Activated naive CD4-positive, alpha-beta T cell treated with anti-CD3 and anti-CD28 coated beads, Interleukin-2, amount 50 U/mL, for 16 hours (primary cell): ENCODE results near the gene HOXD9.

Source experiments
- DNase-seq: peaks from one replicate; pipeline ENCODE4 v3.0.0-alpha.2; 2020

The HOXD9 gene

GRCh38 chr2:176126929-176127773, 4.6 kb downstream of the HOXD9 start:
- peak; percentile 69 for DNase-seq

DNA sequence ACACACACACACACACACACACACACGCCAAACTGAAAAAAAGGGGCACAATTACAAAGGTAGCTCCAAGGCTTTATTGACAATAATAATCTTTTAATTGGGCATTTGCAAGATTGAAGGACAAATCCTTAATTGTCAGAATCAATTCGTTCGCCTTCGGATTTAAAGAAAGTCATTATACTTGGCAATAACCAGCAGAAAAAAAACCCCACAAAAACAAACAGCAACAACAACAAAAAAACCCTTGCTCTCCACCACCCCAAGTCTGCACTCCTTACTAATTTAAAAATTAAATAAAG, 5.2 kb downstream of the HOXD9 start:
- no peak for DNase-seq

- no peak for DNase-seq
Observed at GRCh38 chr2:176128172-176128981, 5.9 kb downstream of the HOXD9 start.

GRCh38 chr2:176128982-176129796, 6.7 kb downstream of the HOXD9 start, which contains the start of gene HOXD8:
TSS of gene HOXD8 (plus strand) at chr2:176129705. CDS start at chr2:176130367, 662 bp downstream.
- DNase-seq, result no peak

DNA sequence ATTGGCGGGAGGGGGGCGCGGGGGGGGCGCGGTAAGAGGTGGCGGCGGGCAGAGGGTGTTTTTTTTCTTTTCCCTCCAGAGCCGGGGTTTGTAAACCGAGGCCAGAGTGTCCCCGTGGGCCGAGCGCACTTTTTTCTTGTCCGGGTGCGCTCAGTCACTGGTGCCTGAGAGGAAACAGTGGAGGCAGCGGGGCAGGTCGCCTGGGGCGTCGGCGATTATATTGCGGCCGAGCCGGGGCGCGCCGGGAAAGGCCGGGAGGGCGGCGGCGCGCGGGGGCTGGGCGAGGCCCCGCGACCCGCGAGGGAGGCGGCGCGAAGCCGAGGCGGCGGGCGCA, 7.3 kb downstream of the HOXD9 start:
- DNase-seq, result no peak

DNA sequence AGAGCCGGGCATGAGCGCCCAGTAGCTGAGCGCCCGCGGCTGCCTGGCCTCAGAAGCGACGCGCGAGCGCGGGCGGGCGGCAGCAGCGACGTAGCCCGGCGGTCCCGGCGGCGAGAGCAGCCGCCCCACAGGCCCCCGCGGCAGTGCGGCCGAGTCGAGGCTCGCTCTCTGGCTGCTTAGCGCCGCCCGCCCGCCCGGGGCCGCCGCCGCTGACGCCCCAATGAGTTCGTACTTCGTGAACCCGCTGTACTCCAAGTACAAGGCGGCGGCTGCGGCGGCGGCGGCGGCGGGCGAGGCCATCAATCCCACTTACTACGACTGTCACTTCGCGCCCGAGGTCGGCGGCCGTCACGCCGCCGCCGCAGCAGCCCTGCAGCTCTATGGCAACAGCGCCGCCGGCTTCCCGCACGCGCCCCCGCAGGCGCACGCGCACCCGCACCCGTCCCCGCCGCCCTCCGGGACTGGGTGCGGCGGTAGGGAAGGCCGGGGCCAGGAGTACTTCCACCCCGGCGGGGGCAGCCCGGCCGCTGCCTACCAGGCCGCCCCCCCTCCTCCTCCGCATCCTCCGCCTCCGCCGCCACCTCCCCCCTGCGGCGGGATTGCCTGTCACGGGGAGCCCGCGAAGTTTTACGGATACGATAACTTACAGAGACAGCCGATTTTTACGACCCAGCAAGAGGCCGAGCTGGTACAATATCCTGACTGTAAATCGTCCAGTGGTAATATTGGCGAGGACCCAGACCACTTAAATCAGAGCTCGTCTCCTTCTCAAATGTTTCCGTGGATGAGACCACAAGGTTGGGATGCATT, 7.8 kb downstream of the HOXD9 start:
- DNase-seq, result no peak

DNA sequence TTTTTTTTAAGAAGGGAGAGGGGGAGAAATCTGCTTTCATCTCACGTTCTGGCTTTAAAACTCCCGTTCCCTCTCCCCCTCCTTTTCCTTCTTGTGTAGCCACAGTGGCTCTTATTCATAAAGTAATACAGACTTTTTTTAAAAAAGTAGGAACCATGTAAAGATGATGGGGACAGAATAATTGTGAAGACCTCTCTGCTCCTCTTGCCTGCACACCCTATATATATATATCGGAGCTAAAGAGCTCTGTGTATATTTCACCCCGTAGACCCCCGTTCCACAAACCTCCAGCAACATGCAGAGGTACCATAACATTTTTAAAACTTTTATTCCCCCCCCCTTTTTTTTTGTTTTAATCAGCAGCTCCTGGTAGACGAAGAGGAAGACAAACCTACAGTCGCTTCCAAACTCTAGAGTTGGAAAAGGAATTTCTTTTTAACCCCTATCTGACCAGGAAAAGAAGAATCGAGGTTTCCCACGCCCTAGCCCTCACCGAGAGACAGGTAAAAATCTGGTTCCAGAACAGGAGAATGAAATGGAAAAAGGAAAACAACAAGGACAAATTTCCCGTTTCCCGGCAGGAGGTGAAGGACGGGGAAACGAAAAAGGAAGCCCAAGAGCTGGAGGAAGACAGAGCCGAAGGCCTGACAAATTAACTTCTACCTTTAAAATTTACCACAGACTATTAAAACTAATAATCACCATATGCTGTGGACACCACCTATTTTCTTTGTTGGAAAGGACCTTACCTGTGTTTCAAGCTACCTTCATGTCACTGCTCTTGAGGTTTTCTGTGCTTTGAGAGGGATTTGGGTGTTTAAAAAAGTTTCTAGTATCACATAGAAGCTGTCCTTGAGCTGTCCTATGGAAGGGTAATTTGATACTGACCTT, 8.7 kb downstream of the HOXD9 start:
- no peak for DNase-seq

- DNase-seq, result no peak
Observed at GRCh38 chr2:176131848-176132158, 9.3 kb downstream of the HOXD9 start.

DNA sequence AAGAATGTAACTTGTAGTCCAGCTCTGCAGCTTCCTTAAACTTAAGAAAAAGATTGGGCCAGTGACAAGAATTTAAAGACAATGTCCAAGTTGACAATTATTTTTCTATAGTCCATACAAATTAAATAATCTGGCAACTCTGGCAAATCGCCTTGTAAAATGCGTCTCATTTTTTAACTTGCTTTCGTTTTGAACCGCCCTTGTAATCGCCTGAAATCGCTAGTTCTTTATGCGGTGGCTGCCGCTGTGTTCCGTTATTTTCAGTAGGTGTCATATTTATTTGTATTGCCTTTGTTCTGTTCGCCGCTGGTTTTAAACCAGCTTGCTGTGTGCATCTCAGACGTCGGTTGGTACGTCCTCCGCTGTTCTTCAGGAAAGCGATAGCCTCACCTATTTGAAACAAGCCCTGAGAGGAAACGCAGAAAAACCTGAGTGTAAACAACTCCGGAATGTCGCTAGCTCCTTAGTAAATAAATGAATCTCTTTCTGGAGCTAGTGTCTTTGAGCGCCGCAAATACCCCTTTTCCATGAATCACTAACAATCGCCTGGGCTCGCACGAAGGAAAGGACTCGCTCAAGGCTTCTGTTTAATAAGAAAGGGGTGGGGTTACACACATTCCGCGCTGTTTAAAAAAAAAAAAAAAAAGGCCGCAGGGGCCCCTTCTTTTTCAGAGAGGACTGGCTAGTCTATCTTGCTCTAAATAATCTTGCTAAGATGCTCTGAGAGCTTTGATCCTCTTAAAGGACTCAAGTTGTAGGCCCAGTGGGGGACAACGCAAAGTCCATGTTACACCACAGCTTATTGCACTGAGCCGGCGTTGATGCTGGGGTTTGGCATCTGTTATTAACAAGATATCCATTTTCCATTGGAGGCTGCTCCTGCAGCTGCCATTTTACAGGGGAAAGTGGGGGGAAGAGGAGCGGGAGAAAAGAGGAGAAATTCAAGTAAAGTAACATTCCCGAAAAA, 10.0 kb downstream of the HOXD9 start:
- no peak for DNase-seq

DNA sequence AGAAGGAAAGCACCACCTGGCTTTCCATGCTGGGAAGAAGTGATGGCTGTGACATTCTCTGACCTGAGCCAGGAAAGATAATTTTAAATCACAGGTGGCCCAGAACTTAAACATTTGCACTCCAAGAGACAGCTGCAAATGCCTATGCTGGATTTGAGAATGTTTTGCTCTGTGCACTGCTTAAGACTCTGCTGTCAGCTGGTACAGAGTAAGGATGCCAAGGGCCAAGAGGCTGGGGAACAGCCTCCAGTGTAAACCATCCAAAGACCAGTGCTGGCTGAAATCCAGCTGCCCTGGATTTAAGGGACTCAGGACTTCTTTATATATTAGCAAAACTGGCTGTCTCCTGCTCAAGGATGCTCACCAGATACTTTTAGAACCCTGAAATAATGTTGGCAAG, 10.9 kb downstream of the HOXD9 start:
- no peak for DNase-seq

DNA sequence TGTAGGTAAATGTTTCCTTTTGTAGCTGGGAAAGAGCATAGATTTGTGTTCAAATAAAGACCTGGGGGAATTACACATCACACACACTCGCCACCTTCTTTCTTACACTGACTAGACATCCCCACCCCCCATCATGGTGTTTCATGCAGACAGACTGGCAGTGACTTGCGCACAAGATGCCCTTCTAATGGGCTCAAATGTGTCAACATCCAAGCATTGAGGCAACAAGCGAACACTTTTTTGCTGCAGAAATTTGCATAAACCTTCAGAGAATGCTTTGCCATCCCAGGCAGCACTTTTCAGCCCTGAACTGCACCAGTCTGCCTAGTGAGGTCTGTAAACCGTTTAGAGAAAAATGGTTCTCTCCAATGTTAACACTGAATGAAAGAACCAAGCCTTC, 11.5 kb downstream of the HOXD9 start:
- no peak for DNase-seq

GRCh38 chr2:176135035-176135440, 12.5 kb downstream of the HOXD9 start:
- no peak for DNase-seq

GRCh38 chr2:176136374-176137251, 14.1 kb downstream of the HOXD9 start:
- DNase-seq, result no peak

DNA sequence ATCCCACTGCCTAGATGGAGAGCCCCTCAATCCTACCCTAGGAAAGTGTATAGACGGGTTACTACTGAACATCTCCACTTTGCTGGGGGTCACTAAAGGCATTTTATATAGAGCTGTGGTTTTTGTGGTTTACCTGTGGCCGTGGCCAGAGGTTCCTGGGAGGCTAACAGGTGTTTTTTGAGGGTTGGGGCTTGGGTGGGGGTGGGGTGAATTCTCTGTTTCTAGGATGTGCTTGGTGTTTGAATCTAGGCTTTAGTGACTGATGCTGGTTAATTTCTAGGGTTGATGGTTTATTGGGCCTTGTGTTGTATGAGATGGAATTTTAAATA, 14.7 kb downstream of the HOXD9 start:
- no peak for DNase-seq

DNA sequence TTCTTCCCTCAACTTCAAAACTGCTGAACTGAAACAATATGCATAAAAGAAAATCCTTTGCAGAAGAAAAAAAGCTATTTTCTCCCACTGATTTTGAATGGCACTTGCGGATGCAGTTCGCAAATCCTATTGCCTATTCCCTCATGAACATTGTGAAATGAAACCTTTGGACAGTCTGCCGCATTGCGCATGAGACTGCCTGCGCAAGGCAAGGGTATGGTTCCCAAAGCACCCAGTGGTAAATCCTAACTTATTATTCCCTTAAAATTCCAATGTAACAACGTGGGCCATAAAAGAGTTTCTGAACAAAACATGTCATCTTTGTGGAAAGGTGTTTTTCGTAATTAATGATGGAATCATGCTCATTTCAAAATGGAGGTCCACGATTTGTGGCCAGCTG, 15.4 kb downstream of the HOXD9 start:
- DNase-seq, result no peak

DNA sequence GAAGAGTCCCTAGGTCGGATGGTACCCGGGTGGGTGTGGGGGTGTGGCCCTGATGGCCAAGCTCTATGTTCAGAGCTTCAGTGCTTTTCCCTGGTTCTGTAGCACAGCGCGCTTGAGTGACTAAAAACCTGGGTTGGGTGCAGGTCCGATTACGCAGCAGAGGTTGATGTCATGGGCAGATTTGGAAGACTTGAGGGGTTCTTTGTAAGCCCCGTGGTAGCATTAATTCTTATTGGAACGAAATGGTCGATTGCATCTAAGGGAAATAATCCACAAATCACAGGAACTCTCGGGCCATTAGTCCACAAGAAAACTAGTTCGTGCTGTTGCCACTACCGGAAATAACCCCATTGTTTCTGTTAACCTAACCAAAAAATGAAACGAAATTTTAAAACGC, 16.0 kb downstream of the HOXD9 start:
- no peak for DNase-seq

DNA sequence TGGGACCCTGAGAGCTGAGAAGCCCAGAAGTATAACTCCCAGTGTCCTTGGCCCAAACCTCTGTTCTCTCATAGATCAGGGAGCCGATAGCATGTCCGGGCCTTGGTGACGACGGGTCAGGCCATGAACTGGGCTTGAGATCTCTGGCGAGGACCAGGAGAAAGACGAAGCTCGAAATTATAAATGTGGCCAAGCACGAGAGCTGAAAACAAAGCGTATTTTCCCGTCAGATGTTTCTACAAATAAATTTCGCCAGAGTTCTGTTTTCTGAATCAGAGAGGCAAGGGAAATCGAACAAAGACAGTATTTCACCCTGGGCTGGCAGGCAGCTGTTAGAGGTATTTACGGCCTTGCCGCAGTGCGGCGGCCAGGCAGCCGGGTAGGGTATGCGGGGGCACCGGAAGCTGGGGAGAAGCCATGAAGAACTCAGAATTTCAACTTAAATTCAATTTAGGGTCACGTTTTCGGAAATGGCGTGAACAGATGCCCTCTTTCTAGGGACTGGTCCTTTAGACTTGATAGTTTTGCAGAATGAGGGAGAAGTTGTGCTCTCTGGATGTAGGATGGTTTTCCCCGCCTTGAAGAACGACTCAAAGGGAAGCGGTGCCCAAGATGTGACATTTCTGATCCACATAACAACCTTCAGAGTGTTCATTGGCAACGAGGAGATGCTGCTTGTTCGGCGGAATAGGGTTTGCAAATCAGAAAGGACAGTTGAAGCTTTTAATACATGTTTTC, 16.6 kb downstream of the HOXD9 start:
- DNase-seq, result no peak

DNA sequence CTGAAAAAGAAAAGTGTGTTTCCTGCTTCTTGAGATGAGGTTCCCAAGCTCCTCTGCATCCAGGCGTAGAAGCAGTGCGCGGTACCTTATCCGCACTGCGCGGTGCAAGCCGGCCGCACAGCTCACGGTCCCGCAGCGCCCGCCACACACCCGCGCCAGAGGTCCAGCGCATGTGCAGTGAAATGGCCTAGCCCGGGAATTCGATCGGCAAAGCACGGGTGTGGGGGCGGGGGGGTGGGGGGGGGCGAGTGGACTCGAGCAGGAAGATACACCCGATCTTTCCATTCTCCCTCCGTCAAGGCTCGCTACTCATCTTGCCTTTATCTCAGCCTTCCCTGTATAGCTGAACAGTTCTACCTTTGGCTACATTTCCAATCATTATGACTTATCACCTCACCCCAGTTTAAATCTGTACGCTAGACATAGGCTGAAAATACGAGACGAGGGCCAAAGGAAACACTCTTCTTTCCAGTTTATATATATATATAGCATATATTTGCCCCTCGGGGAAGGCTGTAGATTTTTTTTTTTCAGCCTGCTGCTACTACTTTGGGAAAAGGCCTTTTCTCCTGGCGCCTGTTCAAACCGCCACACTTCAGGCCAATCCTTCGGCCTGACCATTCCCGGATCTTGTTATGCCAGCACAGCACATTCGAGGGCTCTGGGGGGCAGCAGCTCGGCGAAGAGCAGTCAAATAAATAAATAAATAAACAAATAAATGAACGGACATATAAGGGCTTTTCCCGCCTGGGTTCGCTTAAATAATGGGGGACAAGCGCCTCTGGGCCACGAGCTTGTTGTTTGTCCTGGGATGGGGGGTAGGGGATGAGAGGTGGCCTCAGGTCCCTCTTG, 17.4 kb downstream of the HOXD9 start:
- DNase-seq, result no peak
